ENCODE data around the gene DNLZ.

The DNLZ gene

GRCh38 chr9:136349546-136349945 lies 14.0 kb downstream of the DNLZ start:
- peaks cover 20% of the 10 kb centered on the region for H3K27me3 ChIP-seq (ENCODE audit: control insufficient read depth, low read length)
- TF ChIP-seq CTCF (IDR thresholded peaks at IDR 0.05; ENCODE audit: low read depth, low read length, poor library complexity, severe bottlenecking) = no peak
- TF ChIP-seq EZH2phosphoT487 (IDR thresholded peaks at IDR 0.05; ENCODE audit: borderline replicate concordance, low read length) = no peak
- H3K4me3 ChIP-seq (ENCODE audit: low read length) = no peak overlapping the region
- no peaks in the 10 kb centered on the region for H3F3A ChIP-seq (ENCODE audit: control insufficient read depth, insufficient read depth)
- no peaks in the 10 kb centered on the region for H3K9me3 ChIP-seq (ENCODE audit: control insufficient read depth, insufficient read depth, low read length)
- H3K4me1 ChIP-seq (ENCODE audit: control insufficient read depth, low read length) = no peaks in the 10 kb centered on the region
- no peaks in the 10 kb centered on the region for H3K36me3 ChIP-seq (ENCODE audit: control insufficient read depth, low read length)
- H3K4me2 ChIP-seq (ENCODE audit: low read length) = no peak overlapping the region
- H3K9me2 ChIP-seq (replicated peaks; ENCODE audit: control insufficient read depth, low read length) = no peaks in the 10 kb centered on the region
- no peaks in the 10 kb centered on the region for H4K20me1 ChIP-seq (ENCODE audit: control insufficient read depth, insufficient read depth, low read depth, low read length)
- no peaks in the 10 kb centered on the region for H3K79me2 ChIP-seq (ENCODE audit: control insufficient read depth, low read length)
- H3K27ac ChIP-seq (ENCODE audit: low read depth, low read length) = no peak overlapping the region

DNA sequence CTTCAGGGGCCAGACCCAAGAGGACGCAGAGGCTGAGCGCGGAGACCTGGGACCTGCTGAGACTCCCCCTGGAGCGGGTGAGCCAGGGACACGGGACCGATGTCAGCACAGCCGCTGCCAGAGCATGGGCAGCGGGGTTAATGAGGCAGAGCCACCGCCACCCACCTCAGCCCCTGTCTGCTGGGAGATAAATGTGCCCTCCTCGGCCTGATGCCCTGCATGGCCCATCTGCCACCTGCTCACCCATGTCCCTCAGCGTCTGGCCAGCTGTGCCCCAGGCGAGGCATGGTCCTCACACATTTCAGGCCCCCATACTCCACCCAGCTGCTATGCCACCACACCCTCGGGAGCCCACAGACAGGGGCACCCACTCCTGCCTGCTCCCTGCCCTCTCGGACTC lies 14.9 kb downstream of the DNLZ start:
- no peaks in the 10 kb centered on the region for H4K20me1 ChIP-seq (ENCODE audit: control insufficient read depth, insufficient read depth, low read depth, low read length)
- H3K27me3 ChIP-seq (ENCODE audit: control insufficient read depth, low read length) = peaks cover 13% of the 10 kb centered on the region
- H3K27ac ChIP-seq (ENCODE audit: low read depth, low read length) = no peak overlapping the region
- no peaks in the 10 kb centered on the region for H3K79me2 ChIP-seq (ENCODE audit: control insufficient read depth, low read length)
- H3K4me3 ChIP-seq (ENCODE audit: low read length) = no peak overlapping the region
- no peaks in the 10 kb centered on the region for H3K9me2 ChIP-seq (replicated peaks; ENCODE audit: control insufficient read depth, low read length)
- no peak overlapping the region for H3K4me2 ChIP-seq (ENCODE audit: low read length)
- TF ChIP-seq CTCF (IDR thresholded peaks at IDR 0.05; ENCODE audit: low read depth, low read length, poor library complexity, severe bottlenecking) (no peak), EZH2phosphoT487 (IDR thresholded peaks at IDR 0.05; ENCODE audit: borderline replicate concordance, low read length) (no peak)
- H3F3A ChIP-seq (ENCODE audit: control insufficient read depth, insufficient read depth) = no peaks in the 10 kb centered on the region
- no peaks in the 10 kb centered on the region for H3K36me3 ChIP-seq (ENCODE audit: control insufficient read depth, low read length)
- no peaks in the 10 kb centered on the region for H3K9me3 ChIP-seq (ENCODE audit: control insufficient read depth, insufficient read depth, low read length)
- no peaks in the 10 kb centered on the region for H3K4me1 ChIP-seq (ENCODE audit: control insufficient read depth, low read length)

- Histone ChIP-seq H3K4me1 (ENCODE audit: control insufficient read depth, low read length) (peaks cover 5% of the 10 kb centered on the region; the same call in 1 of the 2 replicates), H3K36me3 (ENCODE audit: control insufficient read depth, low read length) (no peaks in the 10 kb centered on the region), H3K27me3 (ENCODE audit: control insufficient read depth, low read length) (peaks cover 2% of the 10 kb centered on the region), H3K79me2 (ENCODE audit: control insufficient read depth, low read length) (no peaks in the 10 kb centered on the region), H3K9me2 (replicated peaks; ENCODE audit: control insufficient read depth, low read length) (no peaks in the 10 kb centered on the region), H3K27ac (ENCODE audit: low read depth, low read length) (no peak overlapping the region), H3K4me2 (ENCODE audit: low read length) (no peak overlapping the region), H3F3A (ENCODE audit: control insufficient read depth, insufficient read depth) (no peaks in the 10 kb centered on the region), H3K9me3 (ENCODE audit: control insufficient read depth, insufficient read depth, low read length) (no peaks in the 10 kb centered on the region), H3K4me3 (ENCODE audit: low read length) (no peak overlapping the region), H4K20me1 (ENCODE audit: control insufficient read depth, insufficient read depth, low read depth, low read length) (no peaks in the 10 kb centered on the region)
- TF ChIP-seq EZH2phosphoT487 (IDR thresholded peaks at IDR 0.05; ENCODE audit: borderline replicate concordance, low read length) (no peak), CTCF (IDR thresholded peaks at IDR 0.05; ENCODE audit: low read depth, low read length, poor library complexity, severe bottlenecking) (no peak)
Measured at GRCh38 chr9:136347472-136348256, 15.9 kb downstream of the DNLZ start.
